ENCODE measurements around the gene ZDHHC13.

Gene ZDHHC13

GRCh38 chr11:19116971-19117759 lies at the start of gene ZDHHC13:
ZDHHC13 (plus strand) TSS chr11:19117168; CDS start chr11:19117250, 82 bp downstream.
- DNase-seq (ENCODE audit: low read depth in 1 of 2, low spot score in 1 of 2), result peak; percentile 88 to 91

DNA sequence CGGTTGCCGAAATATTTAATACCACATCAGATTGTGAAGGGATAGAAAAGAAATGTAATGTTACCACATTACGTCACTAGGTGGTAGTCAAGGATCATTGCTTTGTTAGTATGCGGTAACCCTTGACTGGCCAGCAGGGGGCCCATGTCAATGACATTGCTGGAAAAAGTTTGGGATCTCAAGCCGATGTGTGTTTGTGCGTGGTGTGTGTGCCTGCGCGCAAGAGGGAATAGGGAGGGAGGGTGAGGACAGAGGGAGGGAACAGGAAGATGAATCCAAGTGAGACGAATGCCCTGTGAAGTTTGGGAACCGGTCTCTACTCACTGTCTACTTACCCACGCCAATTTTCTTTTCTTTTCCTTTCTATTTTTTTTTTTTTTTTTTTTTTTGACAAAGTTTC lies 45.7 kb upstream of the ZDHHC13 start:
- DNase-seq (ENCODE audit: low read depth in 1 of 2, low spot score in 1 of 2), result peak in 1 of 2 donors; percentile 14

GRCh38 chr11:19072464-19072863 lies 44.5 kb upstream of the ZDHHC13 start:
- DNase-seq (ENCODE audit: low read depth in 1 of 2, low spot score in 1 of 2), result no peak

- DNase-seq (ENCODE audit: low read depth in 1 of 2, low spot score in 1 of 2), result no peak
These were observed 43.2 kb upstream of the ZDHHC13 start for GRCh38 chr11:19073454-19074415.

DNA sequence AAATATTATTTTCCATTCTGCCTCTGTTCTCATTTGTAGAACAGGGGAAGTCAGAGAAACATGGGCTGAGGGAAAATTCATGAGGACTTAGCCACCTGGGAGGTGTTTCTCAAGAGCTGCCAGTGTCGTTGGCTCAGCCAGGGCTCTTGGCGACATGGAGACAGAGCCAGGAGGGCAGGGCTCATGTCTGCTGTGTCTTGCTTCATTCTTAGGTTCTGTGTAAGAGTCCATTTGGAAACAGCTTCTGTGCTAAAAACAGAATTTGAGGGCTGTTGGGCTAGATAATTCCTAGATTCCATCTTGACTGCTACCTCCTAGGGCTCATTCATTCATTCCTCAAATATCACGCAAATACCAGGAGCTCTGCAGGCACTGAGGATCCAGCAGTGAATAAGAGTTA lies 41.3 kb upstream of the ZDHHC13 start:
- DNase-seq (ENCODE audit: low read depth in 1 of 2, low spot score in 1 of 2), result no peak

- peak in 1 of 2 donors; percentile 41 for DNase-seq (ENCODE audit: low read depth in 1 of 2, low spot score in 1 of 2)
These were observed 40.0 kb upstream of the ZDHHC13 start for GRCh38 chr11:19076744-19077589.

DNA sequence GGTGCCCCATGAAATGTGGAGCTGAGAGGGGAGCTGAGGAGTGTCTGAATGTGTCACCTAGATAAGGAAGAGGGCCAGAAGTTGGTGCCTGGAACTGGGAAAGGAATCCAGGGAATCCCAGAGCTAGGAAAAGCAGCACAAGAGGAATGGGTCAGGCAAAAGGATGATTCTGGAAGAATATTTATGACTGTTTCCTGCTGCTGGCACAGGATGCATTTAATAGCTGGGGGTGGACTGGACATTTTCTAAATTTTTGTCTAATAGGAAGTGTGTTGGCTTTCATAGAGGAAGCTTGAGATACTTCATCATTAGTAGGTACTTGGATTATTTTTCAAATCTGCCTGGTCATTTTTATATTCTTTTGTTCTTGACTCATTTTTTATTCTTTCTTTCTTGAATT lies 39.0 kb upstream of the ZDHHC13 start:
- DNase-seq (ENCODE audit: low read depth in 1 of 2, low spot score in 1 of 2), result no peak

DNA sequence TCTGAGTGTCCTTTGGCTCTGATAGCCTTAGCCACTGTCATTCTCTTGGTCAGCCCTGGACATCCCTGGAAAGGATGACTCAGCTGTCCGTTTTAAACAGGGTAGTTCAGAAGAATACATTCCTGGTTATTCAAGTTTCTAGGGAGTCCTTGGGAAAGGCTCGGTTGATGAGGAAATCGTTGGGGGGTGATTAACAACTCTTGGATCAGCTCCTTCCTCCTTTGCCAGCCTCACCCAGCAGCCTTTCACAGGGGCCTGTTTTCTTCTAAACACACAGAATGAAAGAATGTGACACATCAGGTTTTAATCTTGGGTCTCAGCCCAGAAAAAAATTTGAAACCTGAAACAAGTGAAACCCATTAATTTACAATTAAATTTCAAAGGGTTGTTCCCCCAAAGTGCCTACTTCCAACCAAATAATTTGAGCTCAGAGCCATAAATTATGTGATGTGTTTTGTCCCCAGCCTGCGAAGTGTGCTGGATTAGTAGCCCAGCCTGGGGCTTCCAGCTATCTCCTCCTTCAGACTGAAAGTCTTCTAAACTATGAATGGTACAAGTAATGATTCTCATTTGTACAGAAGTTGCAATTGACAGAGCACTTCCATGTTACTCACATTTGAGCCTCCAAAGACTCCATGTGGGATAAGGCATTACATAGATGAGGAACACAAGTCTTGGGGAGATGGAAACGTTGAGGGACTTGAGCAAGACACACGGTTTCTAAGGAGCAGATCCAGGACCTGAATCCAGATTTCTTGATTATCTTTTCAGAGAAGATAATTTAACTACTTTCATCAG lies 37.1 kb upstream of the ZDHHC13 start:
- DNase-seq (ENCODE audit: low read depth in 1 of 2, low spot score in 1 of 2), result no peak

GRCh38 chr11:19080579-19080993 lies 36.4 kb upstream of the ZDHHC13 start:
- DNase-seq (ENCODE audit: low read depth in 1 of 2, low spot score in 1 of 2), result no peak

GRCh38 chr11:19083166-19083565 lies 33.8 kb upstream of the ZDHHC13 start:
- no peak for DNase-seq (ENCODE audit: low read depth in 1 of 2, low spot score in 1 of 2)

- DNase-seq (ENCODE audit: low read depth in 1 of 2, low spot score in 1 of 2), result no peak
These were observed 32.2 kb upstream of the ZDHHC13 start for GRCh38 chr11:19084661-19085315.

- DNase-seq (ENCODE audit: low read depth in 1 of 2, low spot score in 1 of 2), result no peak
These were observed 29.3 kb upstream of the ZDHHC13 start for GRCh38 chr11:19087658-19088057.

DNA sequence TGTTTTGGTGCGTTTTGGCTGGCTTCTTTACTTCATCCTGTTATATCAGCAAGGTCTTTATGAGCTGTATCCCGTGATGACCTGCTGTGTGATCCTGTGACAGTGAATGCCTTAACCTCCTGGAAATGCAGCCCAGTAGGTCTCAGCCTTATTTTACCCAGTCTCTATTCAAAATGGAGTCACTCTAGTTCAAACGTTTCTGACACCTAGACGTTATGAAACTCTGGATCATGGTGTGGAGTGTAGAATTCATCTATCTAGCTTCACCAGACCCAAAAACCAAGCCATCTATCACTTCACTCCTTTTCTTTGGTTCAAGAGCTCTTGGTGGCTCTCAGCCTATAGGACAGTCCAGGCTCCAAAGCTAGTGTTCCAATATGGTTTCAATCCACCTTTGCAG lies 28.2 kb upstream of the ZDHHC13 start:
- DNase-seq (ENCODE audit: low read depth in 1 of 2, low spot score in 1 of 2), result no peak

DNA sequence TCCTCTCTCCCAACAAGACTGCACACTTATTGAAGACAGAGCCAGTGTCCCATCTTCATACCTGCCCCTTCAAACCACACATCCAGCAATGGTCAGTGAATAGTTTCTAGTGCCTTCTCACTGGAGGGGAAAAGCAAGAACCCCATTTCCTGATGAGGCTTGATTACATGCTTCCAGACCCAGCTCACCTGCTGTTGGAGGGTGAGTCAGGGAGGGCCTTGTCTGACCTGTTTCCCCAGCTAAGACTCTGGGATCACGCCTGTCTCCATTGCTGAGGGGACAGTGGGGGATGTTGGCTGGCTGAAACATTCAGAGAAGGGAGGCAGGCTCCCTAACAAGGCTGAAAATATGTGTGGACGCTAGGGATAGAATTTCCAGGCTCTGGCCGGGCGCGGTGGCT lies 27.5 kb upstream of the ZDHHC13 start:
- no peak for DNase-seq (ENCODE audit: low read depth in 1 of 2, low spot score in 1 of 2)

- DNase-seq (ENCODE audit: low read depth in 1 of 2, low spot score in 1 of 2), result no peak
These were observed 25.6 kb upstream of the ZDHHC13 start for GRCh38 chr11:19091366-19091765.

DNA sequence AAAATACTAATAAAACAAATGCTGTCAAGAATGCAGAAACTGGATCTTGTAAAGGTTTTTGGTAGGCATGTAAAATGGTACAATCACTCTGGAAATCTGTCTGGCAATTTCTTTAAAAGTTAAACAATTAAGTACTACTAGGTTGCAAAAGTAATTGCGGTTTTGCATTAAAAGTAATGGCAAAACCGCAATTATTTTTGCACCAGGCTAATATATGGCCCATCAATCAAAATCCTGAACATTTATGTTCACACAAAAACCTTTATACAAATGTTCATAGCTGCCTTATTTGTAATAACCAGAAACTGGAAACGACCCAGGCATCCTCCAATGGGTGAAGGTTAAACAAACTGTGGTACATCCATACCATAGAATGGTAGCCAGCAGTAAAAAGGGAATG lies 24.6 kb upstream of the ZDHHC13 start:
- no peak for DNase-seq (ENCODE audit: low read depth in 1 of 2, low spot score in 1 of 2)

DNA sequence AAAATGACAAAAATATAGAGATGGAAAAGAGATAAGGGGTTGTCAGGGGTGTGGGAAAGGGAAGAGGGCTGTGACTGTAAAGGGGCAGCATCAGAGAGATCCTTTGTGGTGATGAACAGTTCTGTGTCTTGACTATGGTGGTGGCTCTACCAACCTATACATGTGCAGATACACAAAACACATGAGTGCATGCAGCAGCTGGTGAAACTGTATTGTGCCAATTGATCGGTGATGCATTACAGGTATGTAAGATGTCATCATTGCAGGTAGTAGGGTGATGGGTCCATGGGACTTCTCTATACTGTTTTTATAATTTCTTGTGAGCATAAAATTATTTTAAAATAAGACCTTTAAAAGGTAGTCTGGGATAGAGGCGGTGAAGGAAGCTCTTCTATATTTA lies 24.1 kb upstream of the ZDHHC13 start:
- no peak for DNase-seq (ENCODE audit: low read depth in 1 of 2, low spot score in 1 of 2)

GRCh38 chr11:19093976-19094375 lies 23.0 kb upstream of the ZDHHC13 start:
- no peak for DNase-seq (ENCODE audit: low read depth in 1 of 2, low spot score in 1 of 2)

- no peak for DNase-seq (ENCODE audit: low read depth in 1 of 2, low spot score in 1 of 2)
These were observed 22.1 kb upstream of the ZDHHC13 start for GRCh38 chr11:19094859-19095258.

DNA sequence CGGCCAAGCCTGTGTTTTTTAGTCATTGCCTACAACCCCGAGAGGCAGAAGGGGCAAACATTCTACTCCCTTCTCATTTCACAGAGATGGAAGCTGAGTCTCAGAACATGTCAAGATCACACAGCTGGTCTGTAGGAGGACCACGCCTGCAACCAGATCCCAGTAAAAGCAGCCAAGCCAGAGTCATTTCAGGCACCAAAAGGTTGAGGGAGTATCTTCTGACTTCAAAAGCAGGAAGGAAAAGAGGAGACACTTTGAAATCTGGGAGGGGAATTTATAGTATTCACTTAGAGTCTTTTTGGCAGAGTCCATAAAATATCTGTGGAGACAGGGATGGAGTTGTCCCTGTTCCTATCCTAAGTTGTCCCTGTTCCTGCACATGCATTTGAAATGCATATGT lies 17.9 kb upstream of the ZDHHC13 start:
- DNase-seq (ENCODE audit: low read depth in 1 of 2, low spot score in 1 of 2), result no peak
